ENCODE results near the gene MRTO4. TPM values are rescaled to one million over a fixed set of nuclear protein-coding genes. Genes with fewer than 3 reads are reported as not detected.

The MRTO4 gene
- total and polyA plus RNA-seq, 2 of the 13 experiments (the other 11 are each of a cell fraction or from before 2014, with no cell fraction given): 28.1 to 59.2 TPM

DNA sequence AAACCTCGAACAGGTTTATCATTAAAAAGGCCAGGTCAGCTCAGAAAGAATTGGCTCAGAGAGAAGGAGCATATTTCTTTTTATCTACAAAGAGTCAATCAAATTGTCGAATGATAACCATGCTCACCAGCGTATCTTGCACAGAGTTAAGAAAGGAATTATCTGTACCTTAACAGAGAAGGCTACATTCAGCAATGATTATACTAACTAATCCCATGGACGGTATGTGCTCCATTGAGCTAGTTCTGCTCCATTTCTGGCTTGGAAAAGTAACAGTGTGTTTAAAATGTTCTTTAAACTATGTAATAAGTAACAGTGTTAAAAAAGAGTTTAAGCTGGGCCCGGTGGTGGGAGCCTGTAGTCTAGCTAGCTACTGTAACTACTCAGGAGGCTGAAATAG lies 45.8 kb upstream of the MRTO4 start:
- intact Hi-C loops (cut with micrococcal nuclease; ENCODE audit: unreplicated experiment): no loop called here
- no peak for FAIRE-seq
- H2AFZ ChIP-seq (ENCODE audit: low read length): no peak overlapping the region
- BruUV-seq (replicated peaks): no TSS peak
- no peak for DNase-seq (ENCODE audit: low spot score)
- H3K4me3 ChIP-seq (replicated peaks in 1 of 3; ENCODE audit: insufficient read depth in 1 of 3, low read depth in 2 of 3, low read length in 3 of 3): no peak overlapping the region
- POLR2A ChIA-PET: interaction anchor here (0.8 kb wide), 1 partner anchor 10 kb away, joined by 3 read pairs; no protein-coding TSS in a partner anchor
- CTCF ChIA-PET (ENCODE audit: low intra/inter-chr PET ratio, low total read pairs): no interaction called here
- peaks cover 51% of the 10 kb centered on the region for H4K20me1 ChIP-seq (ENCODE audit: insufficient read depth, low read length)
- ATAC-seq: no peak
- 95% methylated on average over 5 of the region's 5 CpGs for WGBS (ENCODE audit: low lambda C conversion rate)
- H3K9me3 ChIP-seq (ENCODE audit: low read length): no peaks in the 10 kb centered on the region
- H3K36me3 ChIP-seq (replicated peaks in 1 of 2; ENCODE audit: control insufficient read depth in 1 of 2, insufficient read depth in 2 of 2, low read length in 2 of 2): peaks cover 7 to 24% of the 10 kb centered on the region in 2 experiments; a peak in 4 of 5 replicates
- peaks cover 82% of the 10 kb centered on the region for H3K4me1 ChIP-seq (ENCODE audit: insufficient read depth, low read length)
- in situ Hi-C loops (cut with HindIII; ENCODE audit: extremely low pct_ligation_motif_present, low pct_unique_long_range_greater_than_20kb): no loop called here
- peaks cover 94% of the 10 kb centered on the region for H3K79me2 ChIP-seq (ENCODE audit: insufficient read depth, low read length)
- no peak overlapping the region; the same call in 1 of the 2 replicates for H3K4me2 ChIP-seq (ENCODE audit: low read depth, low read length)
- H3K27me3 ChIP-seq (ENCODE audit: control insufficient read depth in 1 of 2, insufficient read depth in 2 of 2, low read length in 2 of 2): peaks cover 0 to 4% of the 10 kb centered on the region in 2 experiments; a peak in 2 of 5 replicates
- H3K27ac ChIP-seq (ENCODE audit: extremely low read length, insufficient read depth, low read length): no peak overlapping the region
- no peak overlapping the region for H3K9ac ChIP-seq (ENCODE audit: insufficient read depth, low read depth, low read length)
- TF ChIP-seq AKAP8 (CRISPR knock-in tag; IDR thresholded peaks at IDR 0.05) (no peak), SP4 (CRISPR knock-in tag; IDR thresholded peaks at IDR 0.05) (no peak), DNMT1 (CRISPR knock-in tag; IDR thresholded peaks at IDR 0.05) (no peak), ZNF180 (CRISPR knock-in tag; IDR thresholded peaks at IDR 0.05; ENCODE audit: borderline replicate concordance, low read depth) (no peak), NCOA5 (CRISPR knock-in tag; IDR thresholded peaks at IDR 0.05) (no peak), SATB2 (CRISPR knock-in tag; IDR thresholded peaks at IDR 0.05) (no peak)
- TF ChIP-seq, protein P1, sequence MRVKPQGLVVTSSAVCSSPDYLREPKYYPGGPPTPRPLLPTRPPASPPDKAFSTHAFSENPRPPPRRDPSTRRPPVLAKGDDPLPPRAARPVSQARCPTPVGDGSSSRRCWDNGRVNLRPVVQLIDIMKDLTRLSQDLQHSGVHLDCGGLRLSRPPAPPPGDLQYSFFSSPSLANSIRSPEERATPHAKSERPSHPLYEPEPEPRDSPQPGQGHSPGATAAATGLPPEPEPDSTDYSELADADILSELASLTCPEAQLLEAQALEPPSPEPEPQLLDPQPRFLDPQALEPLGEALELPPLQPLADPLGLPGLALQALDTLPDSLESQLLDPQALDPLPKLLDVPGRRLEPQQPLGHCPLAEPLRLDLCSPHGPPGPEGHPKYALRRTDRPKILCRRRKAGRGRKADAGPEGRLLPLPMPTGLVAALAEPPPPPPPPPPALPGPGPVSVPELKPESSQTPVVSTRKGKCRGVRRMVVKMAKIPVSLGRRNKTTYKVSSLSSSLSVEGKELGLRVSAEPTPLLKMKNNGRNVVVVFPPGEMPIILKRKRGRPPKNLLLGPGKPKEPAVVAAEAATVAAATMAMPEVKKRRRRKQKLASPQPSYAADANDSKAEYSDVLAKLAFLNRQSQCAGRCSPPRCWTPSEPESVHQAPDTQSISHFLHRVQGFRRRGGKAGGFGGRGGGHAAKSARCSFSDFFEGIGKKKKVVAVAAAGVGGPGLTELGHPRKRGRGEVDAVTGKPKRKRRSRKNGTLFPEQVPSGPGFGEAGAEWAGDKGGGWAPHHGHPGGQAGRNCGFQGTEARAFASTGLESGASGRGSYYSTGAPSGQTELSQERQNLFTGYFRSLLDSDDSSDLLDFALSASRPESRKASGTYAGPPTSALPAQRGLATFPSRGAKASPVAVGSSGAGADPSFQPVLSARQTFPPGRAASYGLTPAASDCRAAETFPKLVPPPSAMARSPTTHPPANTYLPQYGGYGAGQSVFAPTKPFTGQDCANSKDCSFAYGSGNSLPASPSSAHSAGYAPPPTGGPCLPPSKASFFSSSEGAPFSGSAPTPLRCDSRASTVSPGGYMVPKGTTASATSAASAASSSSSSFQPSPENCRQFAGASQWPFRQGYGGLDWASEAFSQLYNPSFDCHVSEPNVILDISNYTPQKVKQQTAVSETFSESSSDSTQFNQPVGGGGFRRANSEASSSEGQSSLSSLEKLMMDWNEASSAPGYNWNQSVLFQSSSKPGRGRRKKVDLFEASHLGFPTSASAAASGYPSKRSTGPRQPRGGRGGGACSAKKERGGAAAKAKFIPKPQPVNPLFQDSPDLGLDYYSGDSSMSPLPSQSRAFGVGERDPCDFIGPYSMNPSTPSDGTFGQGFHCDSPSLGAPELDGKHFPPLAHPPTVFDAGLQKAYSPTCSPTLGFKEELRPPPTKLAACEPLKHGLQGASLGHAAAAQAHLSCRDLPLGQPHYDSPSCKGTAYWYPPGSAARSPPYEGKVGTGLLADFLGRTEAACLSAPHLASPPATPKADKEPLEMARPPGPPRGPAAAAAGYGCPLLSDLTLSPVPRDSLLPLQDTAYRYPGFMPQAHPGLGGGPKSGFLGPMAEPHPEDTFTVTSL (CRISPR knock-in tag; IDR thresholded peaks at IDR 0.05; ENCODE audit: borderline replicate concordance): no peak
- TF ChIP-seq, protein P2, sequence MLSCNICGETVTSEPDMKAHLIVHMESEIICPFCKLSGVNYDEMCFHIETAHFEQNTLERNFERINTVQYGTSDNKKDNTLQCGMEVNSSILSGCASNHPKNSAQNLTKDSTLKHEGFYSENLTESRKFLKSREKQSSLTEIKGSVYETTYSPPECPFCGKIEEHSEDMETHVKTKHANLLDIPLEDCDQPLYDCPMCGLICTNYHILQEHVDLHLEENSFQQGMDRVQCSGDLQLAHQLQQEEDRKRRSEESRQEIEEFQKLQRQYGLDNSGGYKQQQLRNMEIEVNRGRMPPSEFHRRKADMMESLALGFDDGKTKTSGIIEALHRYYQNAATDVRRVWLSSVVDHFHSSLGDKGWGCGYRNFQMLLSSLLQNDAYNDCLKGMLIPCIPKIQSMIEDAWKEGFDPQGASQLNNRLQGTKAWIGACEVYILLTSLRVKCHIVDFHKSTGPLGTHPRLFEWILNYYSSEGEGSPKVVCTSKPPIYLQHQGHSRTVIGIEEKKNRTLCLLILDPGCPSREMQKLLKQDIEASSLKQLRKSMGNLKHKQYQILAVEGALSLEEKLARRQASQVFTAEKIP (CRISPR knock-in tag; IDR thresholded peaks at IDR 0.05; ENCODE audit: borderline replicate concordance): no peak
- TF ChIP-seq, protein P3, sequence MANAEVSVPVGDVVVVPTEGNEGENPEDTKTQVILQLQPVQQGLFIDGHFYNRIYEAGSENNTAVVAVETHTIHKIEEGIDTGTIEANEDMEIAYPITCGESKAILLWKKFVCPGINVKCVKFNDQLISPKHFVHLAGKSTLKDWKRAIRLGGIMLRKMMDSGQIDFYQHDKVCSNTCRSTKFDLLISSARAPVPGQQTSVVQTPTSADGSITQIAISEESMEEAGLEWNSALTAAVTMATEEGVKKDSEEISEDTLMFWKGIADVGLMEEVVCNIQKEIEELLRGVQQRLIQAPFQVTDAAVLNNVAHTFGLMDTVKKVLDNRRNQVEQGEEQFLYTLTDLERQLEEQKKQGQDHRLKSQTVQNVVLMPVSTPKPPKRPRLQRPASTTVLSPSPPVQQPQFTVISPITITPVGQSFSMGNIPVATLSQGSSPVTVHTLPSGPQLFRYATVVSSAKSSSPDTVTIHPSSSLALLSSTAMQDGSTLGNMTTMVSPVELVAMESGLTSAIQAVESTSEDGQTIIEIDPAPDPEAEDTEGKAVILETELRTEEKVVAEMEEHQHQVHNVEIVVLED (CRISPR knock-in tag; IDR thresholded peaks at IDR 0.05; ENCODE audit: borderline replicate concordance): no peak
- TF ChIP-seq, protein P4, sequence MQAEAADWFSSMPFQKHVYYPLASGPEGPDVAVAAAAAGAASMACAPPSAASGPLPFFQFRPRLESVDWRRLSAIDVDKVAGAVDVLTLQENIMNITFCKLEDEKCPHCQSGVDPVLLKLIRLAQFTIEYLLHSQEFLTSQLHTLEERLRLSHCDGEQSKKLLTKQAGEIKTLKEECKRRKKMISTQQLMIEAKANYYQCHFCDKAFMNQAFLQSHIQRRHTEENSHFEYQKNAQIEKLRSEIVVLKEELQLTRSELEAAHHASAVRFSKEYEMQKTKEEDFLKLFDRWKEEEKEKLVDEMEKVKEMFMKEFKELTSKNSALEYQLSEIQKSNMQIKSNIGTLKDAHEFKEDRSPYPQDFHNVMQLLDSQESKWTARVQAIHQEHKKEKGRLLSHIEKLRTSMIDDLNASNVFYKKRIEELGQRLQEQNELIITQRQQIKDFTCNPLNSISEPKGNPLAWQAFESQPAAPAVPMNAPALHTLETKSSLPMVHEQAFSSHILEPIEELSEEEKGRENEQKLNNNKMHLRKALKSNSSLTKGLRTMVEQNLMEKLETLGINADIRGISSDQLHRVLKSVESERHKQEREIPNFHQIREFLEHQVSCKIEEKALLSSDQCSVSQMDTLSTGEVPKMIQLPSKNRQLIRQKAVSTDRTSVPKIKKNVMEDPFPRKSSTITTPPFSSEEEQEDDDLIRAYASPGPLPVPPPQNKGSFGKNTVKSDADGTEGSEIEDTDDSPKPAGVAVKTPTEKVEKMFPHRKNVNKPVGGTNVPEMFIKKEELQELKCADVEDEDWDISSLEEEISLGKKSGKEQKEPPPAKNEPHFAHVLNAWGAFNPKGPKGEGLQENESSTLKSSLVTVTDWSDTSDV (CRISPR knock-in tag; IDR thresholded peaks at IDR 0.05): no peak
